H54 (cell line): Measurements from ENCODE around the gene SSX2IP.
A peak's percentile ranks its signal among the peaks of the same experiment; 100 is the strongest.

Source experiments
- DNase-seq: peaks from one replicate; pipeline ENCODE4 v3.0.0; 2011; ENCODE audit warnings: low spot score, mixed read lengths; ENCODE audit not compliant: insufficient read length
- FAIRE-seq: peaks from 3 replicates; lab custom pipeline; 2011; peaks lifted over from hg19 to GRCh38; lab: Jason Lieb, UNC
- POLR2A ChIP-seq: IDR thresholded peaks from 2 replicates; pipeline ENCODE4 v1.6.1; 2011; ENCODE audit warnings: low read depth, mild to moderate bottlenecking, low read length

SSX2IP gene

DNA sequence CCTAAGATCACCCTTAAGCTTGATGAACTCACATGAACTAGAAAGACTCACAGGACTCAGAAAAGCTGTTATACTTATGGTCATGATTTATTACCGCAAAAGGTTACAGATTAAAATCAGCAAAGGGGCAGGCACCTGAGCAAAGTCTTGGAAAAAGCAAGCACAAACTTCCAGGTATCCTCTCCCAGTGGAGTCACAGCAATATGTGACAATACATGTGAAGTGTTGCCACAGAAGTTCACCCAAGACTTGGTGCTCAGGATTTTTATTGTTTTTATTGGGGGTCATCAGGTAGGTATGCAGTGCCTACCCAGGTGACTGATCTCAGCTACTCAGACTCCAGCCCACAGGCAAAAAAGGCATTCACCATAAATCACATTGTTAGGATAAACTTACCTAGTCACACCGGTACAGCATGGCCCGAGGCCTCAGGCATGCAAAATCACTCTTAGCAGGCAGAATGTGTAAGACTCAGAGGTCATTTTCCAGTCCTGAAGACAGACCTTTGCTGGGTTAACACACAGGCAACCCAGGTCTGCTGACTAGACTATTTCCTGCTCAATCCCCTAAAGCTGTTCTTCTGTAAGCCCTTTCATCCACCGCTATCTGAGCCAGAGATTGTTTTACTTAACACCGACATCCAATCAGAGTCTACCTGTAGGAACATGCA, 55.6 kb downstream of the SSX2IP start:
- no peak for TF ChIP-seq POLR2A
- no peak for DNase-seq
- no peak for FAIRE-seq

GRCh38 chr1:84632673-84633434, 57.4 kb downstream of the SSX2IP start:
- DNase-seq (peak; percentile 35), FAIRE-seq (peak; percentile 88)
- no peak for TF ChIP-seq POLR2A

DNA sequence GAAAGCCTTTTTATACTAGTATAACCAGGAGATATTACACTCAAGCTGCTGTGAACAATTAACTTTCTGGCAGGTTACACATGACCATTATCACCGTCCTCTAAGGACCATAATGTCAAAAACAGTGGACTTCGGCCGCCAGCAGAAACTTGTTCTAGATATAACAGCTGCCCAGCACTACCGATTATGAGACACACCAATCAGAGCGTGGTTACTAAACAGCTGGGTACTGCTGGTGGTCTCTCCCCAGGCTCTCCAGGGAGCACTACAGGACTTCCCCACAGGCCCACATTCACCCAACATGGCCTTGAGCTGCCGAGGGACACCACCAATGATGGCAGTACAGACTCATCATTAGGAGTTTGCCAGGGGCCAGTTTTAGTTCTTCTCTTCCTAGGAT, 58.1 kb downstream of the SSX2IP start:
- no peak for TF ChIP-seq POLR2A
- no peak for DNase-seq
- FAIRE-seq: no peak

DNA sequence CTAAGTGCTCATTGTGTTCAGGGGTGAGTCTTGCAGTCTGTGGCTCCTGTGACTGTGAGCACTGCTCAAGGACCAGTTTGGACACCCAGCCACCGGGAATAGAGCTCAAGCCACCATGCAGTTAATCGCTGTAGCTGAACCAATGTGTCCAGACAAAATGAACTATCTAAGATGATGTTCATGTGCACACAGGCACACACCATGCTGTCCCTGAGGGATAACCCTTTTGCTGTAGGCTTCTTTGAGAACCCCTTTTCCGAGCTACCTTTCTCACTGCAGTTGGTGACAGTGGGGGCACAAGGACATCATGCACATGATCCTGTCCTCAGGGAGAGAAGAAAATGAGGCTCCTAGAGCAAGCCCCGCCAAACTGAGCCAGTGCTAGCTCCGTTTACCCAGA, 65.4 kb downstream of the SSX2IP start:
- no peak for FAIRE-seq
- TF ChIP-seq POLR2A: no peak
- DNase-seq: no peak

GRCh38 chr1:84621553-84621952, 68.7 kb downstream of the SSX2IP start:
- FAIRE-seq (no peak), DNase-seq (no peak)
- no peak for TF ChIP-seq POLR2A

- DNase-seq (peak; percentile 75), FAIRE-seq (no peak)
- peak; percentile 23; the same call in 1 of the 2 replicates for TF ChIP-seq POLR2A
Measured at GRCh38 chr1:84620720-84621313, 69.4 kb downstream of the SSX2IP start.

- TF ChIP-seq POLR2A: no peak
- peak; percentile 87 for FAIRE-seq
- DNase-seq: peak; percentile 40
Measured at GRCh38 chr1:84619383-84620102, 70.7 kb downstream of the SSX2IP start.

DNA sequence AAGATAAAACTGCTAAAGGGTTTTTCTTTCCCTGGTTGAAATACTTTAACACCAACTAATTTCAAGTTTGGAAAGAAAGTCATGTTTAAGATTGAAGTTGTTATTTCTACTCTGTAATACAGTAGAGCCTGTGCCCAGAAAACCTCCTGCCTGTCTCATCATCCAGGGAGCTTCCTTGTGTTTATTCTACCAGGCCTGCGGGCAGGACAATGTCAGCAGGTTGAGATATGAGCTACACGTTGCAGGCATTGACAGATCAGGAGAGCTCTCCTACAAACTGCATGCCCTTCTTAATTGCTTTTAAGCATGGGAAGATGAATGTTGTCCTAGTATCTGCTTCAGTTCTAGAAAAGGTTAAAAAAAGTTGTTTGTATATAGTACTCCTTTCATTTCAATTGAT, 72.9 kb downstream of the SSX2IP start:
- no peak for DNase-seq
- no peak for TF ChIP-seq POLR2A
- no peak for FAIRE-seq

GRCh38 chr1:84615790-84616189, 74.5 kb downstream of the SSX2IP start:
- FAIRE-seq (no peak), DNase-seq (no peak)
- TF ChIP-seq POLR2A: no peak

DNA sequence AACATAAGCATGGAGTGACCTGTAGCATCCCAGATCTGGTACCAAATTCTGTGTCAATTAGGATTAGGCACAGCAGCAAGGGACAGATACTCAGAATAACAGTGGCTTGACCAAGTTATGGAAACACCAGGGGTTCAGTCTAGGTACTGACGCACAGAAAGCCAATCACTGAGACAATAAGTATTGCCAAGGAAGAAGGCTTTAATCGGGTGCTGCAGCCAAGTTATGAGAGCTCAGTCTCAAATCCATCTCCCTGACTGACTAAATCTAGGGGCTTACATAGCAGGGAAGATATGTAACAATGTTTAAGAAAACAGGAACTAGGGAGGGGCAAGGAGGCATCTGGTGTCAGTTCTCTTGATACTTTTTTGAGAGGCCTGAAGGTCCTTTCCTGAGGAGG, 76.4 kb downstream of the SSX2IP start:
- no peak for DNase-seq
- no peak for FAIRE-seq
- no peak for TF ChIP-seq POLR2A

DNA sequence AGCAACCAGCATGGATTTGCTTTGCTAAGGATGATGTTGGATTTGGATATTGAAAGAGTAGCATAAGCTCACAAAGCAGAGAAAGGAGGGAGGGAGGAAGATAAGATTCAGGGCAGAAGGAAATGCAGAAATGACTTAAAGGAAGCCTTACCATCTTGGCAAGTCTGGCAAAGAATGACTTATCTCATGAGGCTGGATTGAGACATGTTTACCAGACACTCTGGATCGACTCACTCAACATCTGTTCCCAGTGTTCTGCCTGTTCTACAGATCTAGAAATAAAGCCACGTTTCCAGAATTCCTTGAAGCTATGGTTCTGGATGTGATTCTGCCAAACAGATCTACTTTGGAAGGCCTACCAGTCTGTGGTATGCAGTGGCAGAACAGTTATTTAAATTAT, 77.2 kb downstream of the SSX2IP start:
- FAIRE-seq (no peak), DNase-seq (no peak)
- no peak for TF ChIP-seq POLR2A

- no peak for TF ChIP-seq POLR2A
- no peak for FAIRE-seq
- DNase-seq: no peak
Measured at GRCh38 chr1:84611796-84612195, 78.5 kb downstream of the SSX2IP start.

GRCh38 chr1:84611091-84611490, 79.2 kb downstream of the SSX2IP start:
- DNase-seq (no peak), FAIRE-seq (no peak)
- no peak for TF ChIP-seq POLR2A

- DNase-seq: no peak
- no peak for FAIRE-seq
- no peak for TF ChIP-seq POLR2A
Measured at GRCh38 chr1:84606977-84607376, 83.3 kb downstream of the SSX2IP start.

DNA sequence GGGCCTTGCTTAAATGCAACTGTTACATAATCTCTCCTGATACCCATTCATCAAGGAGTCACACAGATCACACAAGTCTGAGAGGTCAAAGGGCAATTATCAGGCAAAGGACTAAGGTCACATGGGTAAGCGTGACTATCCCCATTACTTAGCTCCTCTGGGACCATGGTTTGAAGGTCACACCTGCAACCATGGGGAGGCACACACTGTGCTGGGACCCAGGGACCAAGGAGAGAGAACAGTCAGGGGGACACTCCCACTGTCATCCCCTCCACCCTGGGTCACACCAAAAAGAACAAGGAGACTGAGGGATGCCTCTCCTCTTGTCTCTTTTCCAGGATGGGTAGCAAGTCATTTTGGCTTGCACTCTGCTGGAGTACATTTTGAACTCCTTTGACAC, 85.1 kb downstream of the SSX2IP start:
- FAIRE-seq (no peak), DNase-seq (no peak)
- TF ChIP-seq POLR2A: no peak
